ENCODE measurements around the gene LARGE1.
"Not testable (repeated sequence)": the region's sequence is repeated elsewhere in the genome, so short reads cannot be mapped to it uniquely, and the experiment has no call there.

LARGE1 gene

DNA sequence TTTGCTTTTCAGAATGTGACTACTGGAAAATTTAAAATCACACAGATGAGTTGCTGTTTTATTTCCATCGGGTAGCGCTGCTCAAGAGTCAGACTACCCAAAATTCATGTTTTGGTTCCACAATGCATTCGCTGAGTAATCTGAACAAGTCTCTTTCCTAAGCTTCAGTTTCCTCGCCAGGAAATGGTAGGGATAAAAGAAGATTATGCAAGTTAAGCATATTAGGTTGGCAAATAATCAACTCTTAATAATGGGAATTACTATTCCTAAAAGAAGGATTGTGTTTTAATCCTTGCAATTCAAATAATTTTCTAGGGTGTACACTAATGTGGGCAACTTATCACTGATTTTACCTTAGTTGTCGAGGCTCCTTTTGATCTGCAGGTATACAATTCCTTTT is 326.5 kb downstream of the LARGE1 start:
- no peak for DNase-seq (ENCODE audit: low spot score)

DNA sequence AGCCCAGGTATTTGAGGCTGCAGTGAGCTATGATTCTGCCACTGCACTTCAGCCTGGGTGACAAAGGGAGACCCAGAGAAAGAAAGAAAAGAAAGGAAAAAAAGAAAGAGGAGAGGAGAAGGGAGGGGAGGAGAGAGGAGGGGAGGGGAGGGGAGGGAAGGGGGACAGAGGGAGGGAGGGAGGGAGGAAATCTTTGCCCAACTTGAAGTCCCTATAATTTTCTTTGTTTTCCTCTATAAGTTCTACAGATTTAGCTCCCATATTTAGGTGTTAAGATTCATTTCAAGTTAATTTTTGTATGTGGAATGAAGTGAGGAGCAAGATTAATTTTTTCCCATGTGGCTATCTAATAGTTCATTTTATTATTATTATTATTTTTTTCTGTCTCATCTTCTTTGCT is 328.3 kb downstream of the LARGE1 start:
- DNase-seq (ENCODE audit: low spot score): no peak

DNA sequence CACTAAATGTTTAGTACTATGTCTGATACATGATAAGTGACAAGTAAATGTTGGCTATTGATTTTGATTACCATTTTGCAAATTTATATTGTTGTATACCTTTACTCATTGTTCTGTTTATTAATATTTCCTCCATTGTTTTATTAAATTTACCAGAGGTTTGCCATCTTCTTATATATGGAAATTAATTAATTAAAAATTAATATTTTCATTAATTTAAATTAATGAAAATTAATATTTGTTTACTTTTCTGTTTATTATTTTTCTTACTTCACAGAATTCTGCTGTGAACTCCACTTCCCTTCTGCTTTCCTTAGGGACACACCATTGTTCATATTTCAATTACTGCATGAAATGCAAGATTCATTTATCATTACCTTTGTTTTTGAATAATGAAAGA is 331.0 kb downstream of the LARGE1 start:
- no peak for DNase-seq (ENCODE audit: low spot score)

DNA sequence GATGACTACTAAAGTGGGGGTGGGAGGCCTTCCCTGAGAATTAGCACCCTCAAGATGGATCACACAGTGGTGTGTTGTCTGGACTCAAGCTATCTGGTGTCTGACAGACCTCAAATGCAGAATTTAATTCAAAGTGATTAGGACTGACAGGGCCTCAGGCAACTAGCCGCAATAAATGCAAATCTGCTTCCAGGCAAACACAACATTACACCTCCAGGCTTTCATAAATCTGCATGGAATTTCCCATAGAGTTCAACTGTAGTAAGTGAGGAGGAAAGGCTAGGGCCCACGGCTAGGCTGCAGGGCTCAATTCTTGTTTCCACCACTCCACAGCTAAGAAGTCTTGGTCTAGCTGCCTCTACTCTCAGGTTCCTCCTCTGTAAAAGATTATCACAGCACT is 331.4 kb downstream of the LARGE1 start:
- DNase-seq (ENCODE audit: low spot score): no peak

DNA sequence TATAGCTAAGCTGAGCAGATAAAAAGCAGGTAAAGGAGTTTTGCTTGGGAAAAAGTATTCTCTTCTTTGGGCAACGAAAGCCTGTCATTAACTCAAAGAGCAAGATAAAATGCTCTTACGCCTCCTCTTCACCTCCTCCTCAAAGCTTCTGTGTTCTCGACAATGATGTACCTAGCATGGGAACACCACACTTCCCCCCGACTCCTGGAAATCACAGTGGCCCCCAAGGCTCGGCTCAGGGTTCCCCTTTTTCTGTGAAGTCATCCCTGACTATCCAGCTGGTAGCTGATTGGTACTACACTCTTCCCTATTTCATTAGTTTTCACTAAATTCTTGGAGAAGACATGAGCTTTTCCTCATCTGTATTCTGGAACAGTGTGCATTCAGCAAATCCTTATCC is 336.1 kb downstream of the LARGE1 start:
- DNase-seq (ENCODE audit: low spot score): no peak

DNA sequence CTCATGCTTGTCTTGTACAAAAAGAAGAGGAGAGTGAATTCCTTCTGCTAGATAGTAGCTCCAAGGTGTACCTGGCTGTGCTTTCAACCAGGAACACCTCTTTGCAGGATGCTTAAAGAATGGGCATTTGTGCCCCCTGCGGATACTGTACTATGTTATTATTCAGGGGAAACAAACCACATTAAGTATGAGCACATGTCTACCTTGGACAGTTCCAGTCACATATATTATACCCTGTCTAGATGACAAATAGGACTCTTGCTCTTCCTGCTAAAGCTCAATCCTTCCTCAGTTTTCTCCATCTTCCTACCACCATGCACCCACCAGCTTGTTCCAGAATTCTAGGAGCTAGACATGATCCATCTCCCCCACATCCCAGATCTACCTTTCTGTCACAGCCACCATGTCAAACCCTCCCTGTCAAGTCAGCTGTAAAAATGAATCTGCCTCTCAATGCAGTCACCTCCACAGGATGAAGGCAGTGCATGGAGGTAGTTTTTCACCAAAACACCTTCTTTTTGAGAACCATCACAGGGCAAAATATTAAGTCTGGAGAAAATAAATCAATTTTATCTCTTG is 337.4 kb downstream of the LARGE1 start:
- DNase-seq (ENCODE audit: low spot score): no peak

DNA sequence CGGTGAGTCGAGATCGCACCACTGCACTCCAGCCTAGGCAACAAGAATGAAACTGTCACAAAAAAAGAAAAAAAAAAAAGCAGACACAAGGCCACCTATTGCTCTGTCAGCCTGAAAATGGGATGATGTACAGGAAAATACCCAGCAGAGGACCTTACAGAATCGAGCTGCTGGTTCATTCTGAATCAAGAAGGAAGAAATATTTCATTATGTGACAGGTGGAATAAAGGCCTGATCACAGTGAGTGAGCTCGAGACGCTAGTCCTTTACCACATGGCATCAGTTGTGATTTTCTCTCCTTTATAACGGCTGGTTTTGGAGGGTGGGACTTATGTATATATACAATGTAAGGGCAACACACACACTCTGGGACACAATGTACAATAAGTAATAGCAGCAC is 340.0 kb downstream of the LARGE1 start:
- no peak for DNase-seq (ENCODE audit: low spot score)

DNA sequence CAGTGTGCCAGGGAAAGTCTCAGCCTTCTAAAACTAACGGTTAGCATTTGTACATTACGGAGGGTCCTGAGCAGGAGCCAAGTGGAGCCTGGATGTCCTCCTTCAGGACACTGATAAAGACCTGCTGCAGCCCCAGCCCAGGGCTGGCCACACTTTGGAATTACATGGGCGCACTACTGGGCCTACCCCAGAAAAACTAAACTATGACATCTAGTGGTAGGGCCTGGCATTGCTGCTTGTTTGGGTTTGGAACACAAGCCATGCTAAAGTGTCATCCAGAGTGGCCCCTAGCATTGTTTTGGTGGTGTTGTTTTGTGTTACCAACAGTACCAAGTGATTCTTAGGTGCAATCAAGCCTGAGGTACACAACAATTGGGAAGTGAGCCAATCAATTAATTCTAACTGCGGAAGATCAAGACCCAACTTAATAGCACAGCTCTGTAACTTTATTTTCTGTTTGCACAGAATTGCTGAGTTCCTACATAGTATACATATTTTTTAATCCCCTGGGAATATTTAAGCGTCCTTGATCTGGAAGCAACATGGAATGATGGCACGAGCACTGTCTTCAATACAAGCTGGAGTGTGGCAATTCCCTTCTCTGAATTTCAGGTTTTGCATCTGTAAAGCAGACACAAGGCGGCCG is 340.7 kb downstream of the LARGE1 start:
- no peak for DNase-seq (ENCODE audit: low spot score)

DNA sequence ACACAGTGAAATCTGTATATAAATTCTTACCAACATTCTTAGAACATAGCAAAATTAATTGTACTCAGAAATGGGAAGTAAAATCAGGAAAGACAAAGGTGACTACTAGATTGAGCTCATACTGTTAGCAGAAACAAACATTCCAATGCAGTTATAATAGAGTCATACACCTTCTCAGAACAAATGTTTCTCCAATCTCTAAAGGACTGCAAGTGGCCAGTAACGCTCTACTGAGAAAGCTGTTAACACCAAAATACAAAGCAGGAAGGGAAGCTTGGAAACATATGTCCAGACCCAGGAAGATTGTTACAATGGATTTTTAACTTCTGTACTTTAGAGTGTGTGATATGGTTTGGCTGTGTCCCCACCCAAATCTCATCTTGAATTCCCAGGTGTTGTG is 341.5 kb downstream of the LARGE1 start:
- DNase-seq (ENCODE audit: low spot score): no peak

DNA sequence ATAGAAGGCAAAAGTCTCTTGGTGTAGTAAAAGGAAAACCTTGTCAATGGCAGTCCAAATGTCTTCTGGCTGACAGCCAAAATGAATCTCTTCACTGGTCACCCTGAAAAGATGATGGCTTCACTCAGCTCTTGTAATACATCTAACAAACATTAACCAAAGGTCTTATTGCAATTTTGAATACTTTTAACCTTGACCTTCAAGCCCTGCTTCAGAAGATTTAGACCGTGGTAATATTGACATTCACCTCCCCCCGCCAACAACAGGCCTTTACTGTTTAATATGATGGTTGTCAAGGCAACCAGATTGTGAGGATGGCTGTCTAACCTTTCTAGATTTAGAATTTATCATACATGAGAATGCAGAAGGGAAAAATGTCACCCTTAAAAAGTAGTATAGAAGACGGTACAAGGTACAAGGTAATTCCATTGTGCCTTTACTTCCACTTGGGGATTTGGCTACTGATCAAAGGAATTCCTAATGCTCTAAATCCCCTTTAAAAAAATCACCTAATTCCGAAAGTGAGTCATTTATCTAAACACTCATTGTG is 342.3 kb downstream of the LARGE1 start:
- DNase-seq (ENCODE audit: low spot score): no peak

DNA sequence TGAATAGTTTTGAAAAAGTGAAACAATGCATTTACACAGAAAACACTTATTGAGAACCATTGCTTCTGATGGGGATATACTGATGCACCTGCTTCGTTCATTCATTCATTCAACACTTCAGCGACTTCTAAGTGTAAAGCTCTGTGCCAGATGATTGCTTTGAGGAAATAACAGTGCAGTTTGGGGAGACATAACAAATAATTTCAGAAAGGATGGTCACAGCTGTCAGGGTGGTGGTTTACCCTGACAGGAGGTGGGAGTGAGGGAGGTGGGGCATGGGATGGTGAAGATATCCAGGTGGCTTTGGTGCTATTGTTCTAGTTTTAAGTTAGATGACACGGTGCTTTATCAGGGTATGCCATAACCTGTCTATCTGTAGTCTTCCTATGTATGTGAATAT is 344.1 kb downstream of the LARGE1 start:
- no peak for DNase-seq (ENCODE audit: low spot score)

DNA sequence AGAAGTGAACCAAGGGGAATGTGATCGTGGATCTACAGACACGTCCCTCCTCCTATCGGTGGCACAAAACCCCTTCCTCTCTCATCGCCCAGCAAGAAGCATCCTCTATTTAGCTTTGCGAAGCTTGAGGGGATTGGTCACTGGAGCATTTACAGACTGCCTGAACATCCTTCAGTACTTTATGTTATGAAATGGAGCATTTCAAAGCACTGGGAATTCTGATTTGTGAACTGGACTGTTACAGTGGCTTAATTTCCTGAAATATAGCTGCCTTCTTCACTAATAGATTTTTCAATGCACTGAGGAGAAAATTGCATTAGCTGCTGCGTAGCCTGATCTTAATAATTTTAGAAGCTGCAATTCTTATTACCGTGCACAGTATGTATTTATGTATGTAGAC is 344.5 kb downstream of the LARGE1 start:
- DNase-seq (ENCODE audit: low spot score): no peak

DNA sequence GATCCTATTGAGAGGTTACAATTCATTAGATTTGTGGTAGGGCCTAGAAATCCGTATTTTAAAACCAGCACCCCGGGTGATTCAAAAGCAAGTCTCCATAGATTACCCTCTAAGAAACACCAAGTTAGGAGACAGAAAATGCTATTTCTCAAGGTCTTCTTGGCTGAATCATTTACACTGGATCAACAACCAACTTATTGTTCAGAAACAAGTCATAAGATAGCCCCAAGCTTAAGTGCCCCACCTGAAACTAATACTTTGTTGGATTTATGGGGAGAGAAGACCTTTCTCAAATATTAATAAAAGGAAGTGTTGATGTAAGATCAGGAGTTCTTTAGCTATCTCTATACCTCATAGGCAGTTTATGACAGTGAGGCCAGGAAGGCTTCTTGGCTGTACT is 345.2 kb downstream of the LARGE1 start:
- DNase-seq (ENCODE audit: low spot score): no peak

DNA sequence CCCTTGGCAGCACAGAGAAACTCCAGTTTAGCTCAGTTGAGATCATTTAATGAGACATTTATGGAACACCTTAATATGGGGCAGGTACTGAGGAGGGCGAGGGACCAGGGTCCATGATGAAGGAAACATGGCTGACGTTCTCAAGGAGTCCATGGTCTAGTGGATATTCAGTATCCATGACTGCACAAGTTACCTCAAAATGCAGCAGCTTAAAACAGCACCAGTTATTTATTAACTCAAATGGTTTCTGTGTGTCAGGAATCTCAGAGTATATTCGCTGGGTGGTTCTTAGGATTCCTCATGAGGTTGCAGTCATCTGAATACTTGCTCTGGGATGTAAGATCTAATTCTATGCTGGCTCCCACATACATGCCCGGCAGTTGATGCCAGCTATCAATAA is 346.8 kb downstream of the LARGE1 start:
- no peak for DNase-seq (ENCODE audit: low spot score)

DNA sequence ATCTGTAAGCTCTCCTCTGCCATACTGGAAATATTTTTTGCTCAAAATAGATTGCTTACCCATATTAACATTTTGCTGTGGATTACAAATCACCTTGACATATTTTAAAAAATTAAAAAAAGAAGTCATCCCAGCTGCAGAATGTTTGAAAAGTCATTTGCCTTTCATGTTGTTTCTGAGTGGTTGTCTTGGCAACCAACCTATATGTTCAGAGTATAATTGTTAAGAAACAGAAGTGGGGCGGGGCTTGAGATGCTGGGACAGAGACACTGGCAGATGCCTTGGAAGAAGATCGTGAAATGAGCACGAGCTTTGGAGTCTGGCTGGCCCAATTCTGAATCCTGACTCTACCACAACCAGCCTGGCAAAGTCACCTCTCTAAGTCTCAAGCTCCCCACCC is 348.2 kb downstream of the LARGE1 start:
- DNase-seq (ENCODE audit: low spot score): no peak

DNA sequence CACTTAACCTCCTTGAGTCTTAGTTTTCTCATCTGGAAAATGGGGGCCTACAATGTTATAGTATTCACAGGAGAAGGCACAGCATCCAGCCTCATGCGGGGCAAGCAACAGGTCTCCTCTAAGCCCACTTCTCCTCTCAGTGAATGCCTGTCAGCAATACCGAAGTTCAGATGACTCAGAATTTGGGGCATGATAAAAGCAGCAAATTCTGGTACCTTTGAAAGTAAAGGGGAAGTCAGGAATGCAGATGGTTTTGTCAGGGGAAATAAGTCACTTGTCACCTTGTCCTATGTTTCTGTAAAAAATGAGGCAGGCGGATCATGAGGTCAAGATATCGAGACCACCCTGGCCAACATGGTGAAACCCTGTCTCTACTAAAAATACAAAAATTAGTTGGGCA is 350.2 kb downstream of the LARGE1 start:
- no peak for DNase-seq (ENCODE audit: low spot score)

DNA sequence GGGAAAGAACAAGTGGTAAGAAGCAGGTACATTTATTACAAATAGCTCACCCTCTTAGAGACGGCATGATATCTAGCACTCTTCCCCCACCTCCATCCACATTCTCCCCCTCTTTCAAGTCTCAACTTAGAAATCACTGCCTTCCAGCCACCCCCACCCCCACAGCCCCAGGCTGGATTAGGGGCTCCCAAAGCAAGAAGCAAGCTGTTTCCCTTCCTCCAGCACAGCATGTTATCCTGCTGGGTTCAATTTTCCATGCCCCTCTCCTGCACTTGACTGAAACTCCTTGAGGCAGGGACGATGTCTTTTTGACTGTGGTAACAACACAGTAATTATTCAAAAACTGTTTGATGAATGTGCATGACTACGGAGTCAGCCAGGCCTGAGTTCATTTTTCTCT is 350.7 kb downstream of the LARGE1 start:
- DNase-seq (ENCODE audit: low spot score): no peak

DNA sequence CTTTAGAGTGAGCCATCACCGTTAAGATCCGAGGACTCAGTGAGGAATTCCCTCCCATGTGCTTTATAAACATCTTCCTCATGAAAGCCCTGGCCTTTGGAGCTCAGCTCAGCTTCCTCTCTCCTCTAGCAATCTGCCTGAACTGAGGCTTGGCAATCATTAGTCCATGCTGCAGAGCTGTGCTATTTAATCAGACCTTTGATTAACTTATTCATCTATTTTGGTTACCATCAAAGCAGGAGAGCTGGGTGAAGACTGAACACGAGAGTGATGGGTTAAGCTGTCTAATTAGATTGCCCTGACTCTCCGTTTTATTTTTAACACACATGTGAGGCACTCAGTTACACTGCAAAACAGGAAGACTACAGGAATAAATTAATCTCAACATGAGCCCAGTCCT is 351.3 kb downstream of the LARGE1 start:
- DNase-seq (ENCODE audit: low spot score): no peak

DNA sequence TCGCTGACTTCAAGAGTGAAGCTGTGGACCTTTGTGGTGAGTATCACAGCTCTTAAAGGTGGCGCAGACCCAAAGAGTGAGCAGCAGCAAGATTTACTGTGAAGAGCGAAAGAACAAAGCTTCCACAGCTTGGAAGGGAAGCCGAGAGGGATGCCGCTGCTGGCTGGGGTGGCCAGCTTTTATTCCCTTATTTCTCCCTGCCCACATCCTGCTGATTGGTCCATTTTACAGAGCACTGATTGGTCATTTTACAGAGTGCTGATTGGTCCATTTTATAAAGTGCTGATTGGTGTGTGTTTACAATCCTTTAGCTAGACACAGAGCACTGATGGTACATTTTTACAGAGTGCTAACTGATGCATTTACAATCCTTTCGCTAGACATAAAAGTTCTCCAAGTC is 353.8 kb downstream of the LARGE1 start:
- DNase-seq (ENCODE audit: low spot score): not testable (repeated sequence)

DNA sequence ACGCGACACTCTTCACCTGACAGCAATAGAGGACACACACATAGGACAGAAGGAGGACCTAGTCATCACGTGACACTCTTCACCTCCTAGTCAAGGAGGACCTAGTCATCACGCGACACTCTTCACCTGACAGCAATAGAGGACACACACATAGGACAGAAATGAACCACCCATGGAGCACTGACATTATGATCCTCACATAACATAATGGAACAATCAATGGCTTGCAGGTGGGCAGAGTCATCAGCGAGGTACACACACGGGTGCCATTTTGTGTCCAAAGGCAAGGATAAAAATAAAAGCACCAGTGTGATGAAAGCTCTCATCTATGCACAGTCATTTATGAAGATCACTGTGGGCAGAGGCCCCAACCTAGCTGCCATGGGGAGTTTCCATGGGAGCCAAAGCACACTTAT is 354.7 kb downstream of the LARGE1 start:
- DNase-seq (ENCODE audit: low spot score): no peak

DNA sequence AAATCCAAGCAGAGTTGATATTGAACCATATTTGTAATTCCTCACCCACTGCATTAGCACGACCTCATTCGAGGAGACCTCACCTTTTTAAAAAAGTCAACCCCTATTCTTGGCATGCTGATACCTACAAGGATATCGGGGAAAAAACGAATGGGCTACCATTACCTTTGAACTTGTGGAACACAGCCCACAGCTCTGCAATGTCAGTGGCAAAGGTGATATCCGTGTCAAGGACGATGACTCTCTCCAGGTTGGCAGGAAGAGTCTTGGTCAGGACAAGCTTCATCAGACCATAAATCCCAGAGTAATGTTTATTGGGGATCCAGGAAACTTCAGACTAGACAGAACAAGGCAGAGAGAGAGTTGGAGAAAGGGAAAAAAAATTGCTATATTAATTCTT is 355.6 kb downstream of the LARGE1 start:
- DNase-seq (ENCODE audit: low spot score): no peak

DNA sequence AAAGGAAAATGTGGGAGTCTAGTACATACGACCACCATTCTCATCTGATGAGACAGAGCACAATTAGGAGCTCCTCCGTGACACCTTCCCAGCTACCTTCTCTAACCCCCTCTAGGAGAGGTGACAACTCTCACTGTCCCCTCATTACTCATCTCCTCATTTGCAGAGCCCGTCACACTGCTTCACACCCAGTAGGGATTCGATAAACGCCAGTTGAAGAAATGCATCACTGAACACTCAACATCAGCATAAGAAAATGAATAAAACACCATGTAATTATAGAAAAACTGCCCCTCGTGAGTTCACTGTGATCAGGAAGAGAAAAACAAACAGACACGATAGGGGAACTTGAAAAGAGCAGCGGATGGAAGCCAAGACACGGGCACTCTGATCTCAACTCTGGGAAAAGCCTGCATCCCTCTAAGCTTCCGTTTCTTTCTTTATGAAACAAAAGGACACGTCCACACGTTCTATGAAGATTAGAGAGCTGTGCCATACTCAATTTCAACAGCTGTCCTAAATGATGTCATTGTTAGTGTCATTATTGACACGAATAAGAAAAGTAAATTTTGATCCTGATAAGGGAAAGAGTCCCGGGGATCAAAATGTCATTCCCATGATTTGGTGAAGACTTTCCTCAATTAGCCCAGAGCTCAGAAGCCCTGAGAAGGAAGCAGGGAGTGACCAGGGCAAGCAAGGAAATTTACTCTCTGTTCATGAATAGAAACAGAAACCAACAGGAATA is 356.9 kb downstream of the LARGE1 start:
- no peak for DNase-seq (ENCODE audit: low spot score)

DNA sequence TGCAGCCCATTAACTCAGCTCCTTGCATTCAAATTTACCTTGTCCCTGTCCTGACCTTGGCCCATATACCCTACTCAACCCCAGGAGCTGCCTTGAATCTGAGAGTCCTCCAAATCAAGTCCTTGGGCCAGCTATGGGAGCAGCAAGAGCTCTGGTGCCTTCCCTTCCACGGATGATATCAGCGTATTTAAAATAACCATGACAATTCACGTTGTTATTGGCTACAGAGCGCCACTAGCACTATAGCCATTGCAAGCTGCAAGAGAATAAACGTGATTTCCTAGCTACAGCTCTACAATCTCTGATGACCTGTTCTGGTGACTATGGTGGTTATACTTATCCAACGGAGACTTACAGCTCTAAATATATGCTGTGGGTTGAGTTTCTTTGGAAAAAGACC is 357.8 kb downstream of the LARGE1 start:
- DNase-seq (ENCODE audit: low spot score): no peak
